ENCODE data around the gene CDC42BPA.

- no peak for TF ChIP-seq CHD1 (IDR thresholded peaks at IDR 0.05; ENCODE audit: low read depth, low read length)
- TF ChIP-seq CTCF (IDR thresholded peaks at IDR 0.05; ENCODE audit: control extremely low read depth in 1 of 3, insufficient read depth in 1 of 3, low read depth in 1 of 3, low read length in 3 of 3), result no peak
- no peak for TF ChIP-seq POLR2AphosphoS5 (IDR thresholded peaks at IDR 0.05; ENCODE audit: low read depth, low read length)
These were observed 12.2 kb upstream of the CDC42BPA start for GRCh38 chr1:227330279-227331076.

Measured in H1 (cell line).